Stomach (tissue), 4 donors: ENCODE results near the gene LPAR5.

Experiments used
- CTCF ChIP-seq, 7 experiments: fragments of 450-650 bp in 4 of 7; fragments of 200-600 bp in 3 of 7; sonication (generic) in 3 of 7; IDR thresholded peaks; one replicate each; pipeline ENCODE4 v1.5.1; 2016 to 2019; ENCODE audit warnings: antibody characterized with exemption in 7 of 7, control low read depth in 2 of 7, mild to moderate bottlenecking in 1 of 7
- POLR2A ChIP-seq, 4 donors: fragments of 450-650 bp; IDR thresholded peaks; one replicate each; pipeline ENCODE4 v1.6.1; 2016; ENCODE audit warnings: antibody characterized with exemption in 4 of 4, control low read depth in 2 of 4, mild to moderate bottlenecking in 1 of 4, moderate library complexity in 1 of 4

- TF ChIP-seq POLR2A (IDR thresholded peaks at IDR 0.05) (no peak), CTCF (IDR thresholded peaks at IDR 0.05) (no peak)
Measured at GRCh38 chr12:6635856-6636531, at the start of gene LPAR5.
